NCI-H2227 treated with DMSO at 0.1 percent for 48 hours (cell line): ENCODE results near the gene ADGRB2.

Experiments used
- DNase-seq: peaks from one replicate; lab custom pipeline; 2025; lab: John Stamatoyannopoulos, UW

Gene ADGRB2

DNA sequence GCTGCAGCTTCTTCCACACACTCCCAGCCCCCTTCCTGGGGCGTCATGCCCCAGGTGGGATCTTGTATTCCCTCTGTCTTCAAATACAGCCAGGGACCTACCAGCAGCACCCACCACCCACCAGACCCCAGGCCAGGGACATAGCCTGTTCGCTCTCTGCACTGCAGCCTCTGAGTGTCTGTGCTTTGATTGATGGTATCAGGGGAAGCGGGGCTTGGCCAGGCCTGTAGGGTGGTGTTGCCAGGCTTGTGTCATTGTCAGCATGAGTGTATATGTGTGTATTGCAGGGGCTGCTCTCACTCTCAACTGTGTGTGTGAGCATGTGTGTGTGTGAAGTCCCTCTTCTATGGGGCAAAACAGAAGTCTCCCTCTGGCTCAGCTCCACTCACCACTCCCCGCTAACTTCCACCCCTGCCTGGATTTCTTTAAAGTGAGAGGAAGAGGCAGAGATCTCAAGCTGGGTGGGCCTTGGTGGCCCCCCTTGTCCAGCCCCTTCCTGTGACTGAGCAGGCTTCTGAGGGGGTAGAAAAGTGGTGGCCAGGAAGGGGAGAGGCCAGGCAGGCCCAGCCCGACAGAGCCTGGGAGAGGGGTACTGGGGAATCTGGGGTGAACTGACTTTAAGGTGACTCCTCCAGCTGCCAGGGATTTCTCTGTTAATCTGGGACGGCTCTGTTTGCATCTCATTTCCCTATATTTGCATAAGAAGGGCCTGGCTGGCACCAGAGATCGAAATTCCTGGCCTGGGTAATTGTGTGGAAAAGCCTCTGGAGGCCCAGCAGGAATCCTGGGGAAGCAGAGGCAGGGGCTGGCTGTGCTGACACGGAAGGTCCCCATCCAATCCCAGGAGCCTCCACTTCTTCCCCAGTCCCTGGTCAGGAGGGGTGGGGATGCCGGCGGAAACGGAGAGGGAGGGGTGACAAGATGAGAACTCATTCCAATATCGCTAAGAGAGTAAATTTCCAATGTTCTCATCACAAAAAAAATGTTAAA, 18.6 kb upstream of the ADGRB2 start:
- DNase-seq = no peak

DNA sequence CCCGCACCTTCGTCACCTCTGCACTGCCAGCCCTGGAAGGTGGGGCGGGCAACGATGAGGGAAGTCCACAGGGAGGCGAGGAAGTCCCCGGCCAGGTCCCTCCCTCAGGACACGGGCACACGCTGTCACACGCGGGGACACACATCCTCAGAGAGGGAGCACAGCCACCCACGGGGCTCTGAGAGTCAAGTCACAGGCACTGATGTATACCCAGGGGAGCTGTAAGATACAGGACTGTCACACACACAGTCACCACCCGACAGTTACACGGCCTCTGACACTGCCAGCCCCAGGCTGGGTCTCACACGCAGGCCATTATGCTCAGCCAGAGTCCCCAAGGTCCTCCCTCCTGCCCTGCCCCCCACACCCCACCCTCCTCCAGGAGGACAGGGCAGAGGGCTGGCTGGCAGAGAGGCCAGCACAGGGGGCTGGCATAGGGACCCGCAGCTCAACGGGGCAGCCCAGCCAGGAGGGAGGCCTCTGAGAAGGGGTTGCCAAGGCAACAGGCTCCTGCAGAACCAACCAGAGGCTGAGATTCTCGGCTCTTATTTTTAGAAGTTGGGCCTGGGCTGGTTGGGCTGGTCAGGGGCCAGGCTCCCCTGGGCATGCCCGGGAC, 17.7 kb upstream of the ADGRB2 start:
- DNase-seq = no peak

- DNase-seq = no peak
These were observed 17.1 kb upstream of the ADGRB2 start for GRCh38 chr1:31781138-31781755.

DNA sequence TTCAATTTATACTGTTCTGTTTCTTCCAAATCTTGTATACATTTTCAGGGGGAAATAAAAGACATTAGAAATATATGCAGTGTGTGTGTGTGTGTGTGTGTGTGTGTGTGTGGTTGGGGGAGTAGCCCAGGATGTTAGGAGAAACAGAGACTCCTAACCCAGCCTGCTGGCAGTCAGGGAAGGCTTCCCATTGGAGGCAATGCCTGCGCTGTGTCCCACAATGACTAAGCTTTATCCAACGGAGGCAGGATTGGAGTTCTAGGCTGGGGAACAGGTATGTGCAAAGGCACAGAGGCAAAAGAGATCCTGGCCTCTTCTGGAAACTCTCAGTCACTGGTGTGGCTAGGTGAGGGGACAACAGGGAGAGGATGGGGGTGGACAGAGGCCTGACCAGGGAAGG, 16.5 kb upstream of the ADGRB2 start:
- DNase-seq = no peak

GRCh38 chr1:31779687-31780086, 15.5 kb upstream of the ADGRB2 start:
- DNase-seq = no peak

GRCh38 chr1:31778763-31779488, 14.8 kb upstream of the ADGRB2 start:
- no peak for DNase-seq

GRCh38 chr1:31776516-31776915, 12.4 kb upstream of the ADGRB2 start:
- DNase-seq = no peak

DNA sequence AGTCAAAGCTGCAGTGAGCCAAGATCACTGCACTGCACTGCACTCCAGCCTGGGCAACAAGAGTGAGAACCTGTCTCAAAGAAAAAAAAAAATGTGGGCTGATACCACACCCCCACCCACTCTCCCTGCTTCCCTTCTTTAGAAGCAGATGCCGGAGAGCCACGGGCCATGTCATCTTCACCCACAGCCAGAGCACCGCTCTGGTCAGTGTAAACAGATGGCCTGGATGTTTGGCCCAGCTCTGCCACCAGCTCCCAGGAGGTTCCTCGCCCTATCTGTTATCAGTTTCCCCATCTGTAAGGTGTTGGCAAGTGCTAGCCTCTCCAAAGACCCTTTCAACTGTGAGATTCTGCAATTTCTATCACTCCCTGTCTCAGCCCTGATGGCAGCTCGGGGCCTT, 11.9 kb upstream of the ADGRB2 start:
- no peak for DNase-seq

- no peak for DNase-seq
These were observed 11.3 kb upstream of the ADGRB2 start for GRCh38 chr1:31775210-31775999.

GRCh38 chr1:31774495-31774894, 10.4 kb upstream of the ADGRB2 start:
- DNase-seq = no peak

DNA sequence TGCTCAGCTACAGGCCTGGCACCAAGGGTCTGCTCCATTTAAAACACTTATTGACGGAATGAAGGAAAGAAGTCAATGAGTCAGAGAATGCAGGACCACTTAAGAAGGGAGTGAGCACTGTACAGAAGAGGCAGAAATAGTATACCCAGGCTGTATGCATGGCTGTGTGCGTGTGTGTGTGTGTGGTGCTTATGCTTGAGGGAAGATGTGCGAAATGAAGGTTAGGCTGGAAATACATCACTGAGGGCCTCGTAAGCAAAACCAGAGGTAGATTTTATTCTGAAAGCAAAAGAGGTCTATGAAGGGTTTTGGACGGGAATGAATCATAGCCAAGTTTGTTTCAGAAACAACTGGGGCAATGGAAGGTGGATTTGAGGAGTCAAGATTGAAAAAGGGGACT, 9.7 kb upstream of the ADGRB2 start:
- DNase-seq = no peak

- no peak for DNase-seq
These were observed 8.6 kb upstream of the ADGRB2 start for GRCh38 chr1:31772669-31773248.

- no peak for DNase-seq
These were observed 7.9 kb upstream of the ADGRB2 start for GRCh38 chr1:31771891-31772668.

DNA sequence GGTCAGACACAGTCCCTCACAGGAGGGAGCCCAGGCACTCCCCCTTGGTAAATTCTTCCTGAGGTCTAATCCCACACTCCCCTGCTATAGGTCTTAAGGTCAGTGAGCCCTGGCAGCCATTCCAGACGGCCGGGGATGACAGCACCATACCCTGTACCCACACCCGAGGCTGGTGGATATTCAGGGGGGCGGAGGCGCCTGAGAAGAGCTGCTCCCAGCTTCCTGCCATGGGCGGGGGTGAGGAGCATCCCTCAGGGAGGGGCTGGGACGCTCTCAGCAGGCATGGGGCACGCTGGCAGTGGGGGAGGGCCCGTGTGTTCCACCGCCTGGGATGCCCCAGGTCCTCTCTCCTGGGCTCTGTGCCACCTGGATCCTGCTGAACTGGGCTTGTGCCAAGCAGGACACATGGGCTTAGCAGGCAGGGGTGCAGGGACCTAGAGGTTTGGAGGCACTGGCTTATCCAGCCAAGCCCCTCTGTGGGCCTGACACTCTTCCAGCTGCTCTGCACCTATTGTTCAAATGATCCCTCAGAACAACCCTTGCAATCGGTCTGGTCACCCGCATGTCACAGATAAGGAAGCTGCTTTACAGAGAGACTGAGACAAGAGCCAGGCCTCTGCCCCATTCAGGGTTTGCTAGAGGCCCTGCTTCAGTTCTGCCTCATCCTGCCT, 5.7 kb upstream of the ADGRB2 start:
- no peak for DNase-seq

DNA sequence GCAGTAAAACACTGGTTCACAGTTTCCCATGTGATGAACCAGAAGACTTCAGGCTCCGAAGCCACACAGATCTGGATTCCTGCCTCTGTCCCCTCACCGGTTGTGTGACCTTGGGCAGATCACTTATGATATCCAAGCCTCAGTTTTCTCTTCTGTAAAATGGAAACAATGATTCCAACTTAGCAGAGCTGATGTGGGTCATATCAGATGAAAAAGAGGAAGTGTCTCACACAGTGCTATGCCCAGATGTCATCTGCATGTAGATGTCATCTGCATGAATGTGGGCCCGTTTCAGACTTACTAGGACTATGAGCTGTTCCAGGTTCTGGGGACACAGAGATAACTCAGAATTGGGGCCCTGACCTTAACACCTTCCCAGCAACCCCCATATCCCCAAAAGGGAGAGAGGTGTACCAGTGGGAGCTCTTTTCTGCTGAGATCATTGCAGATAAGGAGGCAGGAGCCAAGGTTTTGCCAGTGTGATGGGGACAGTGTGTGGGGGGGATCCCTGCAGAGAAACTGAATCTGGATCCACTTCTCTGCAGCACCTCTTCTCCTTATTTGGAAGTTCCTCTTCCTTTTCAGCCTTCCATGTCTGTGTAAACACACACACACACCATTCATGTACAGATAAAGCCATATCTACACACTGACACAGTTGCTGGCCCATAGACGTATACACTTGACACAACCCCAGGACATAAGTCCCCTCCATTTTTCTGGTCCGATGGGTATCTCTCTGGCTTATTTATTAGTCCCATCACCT, 5.0 kb upstream of the ADGRB2 start:
- DNase-seq = no peak

DNA sequence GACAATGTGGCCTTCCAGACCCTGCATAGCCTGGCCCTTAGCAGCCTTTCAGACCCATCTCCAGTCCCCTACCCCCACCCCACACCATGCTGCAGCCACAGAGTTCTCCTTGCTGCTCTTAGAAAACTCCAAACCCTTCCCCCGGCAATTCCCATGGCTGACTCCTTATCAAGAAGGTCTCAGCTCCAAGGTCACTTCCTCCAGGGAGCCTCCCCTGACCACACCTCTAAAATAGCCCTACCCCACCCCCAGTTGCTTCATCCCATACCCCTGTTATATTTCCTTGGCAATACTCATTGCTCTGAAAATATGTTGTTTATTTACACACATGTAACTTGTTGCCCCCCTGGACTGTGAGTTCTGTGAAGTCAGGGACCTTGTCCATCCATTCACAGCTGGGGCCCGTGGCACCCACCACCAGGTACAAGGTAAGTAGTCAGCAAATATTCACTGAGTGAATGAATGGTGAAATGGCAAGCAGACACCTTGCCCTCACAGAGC, 4.3 kb upstream of the ADGRB2 start:
- DNase-seq = no peak

DNA sequence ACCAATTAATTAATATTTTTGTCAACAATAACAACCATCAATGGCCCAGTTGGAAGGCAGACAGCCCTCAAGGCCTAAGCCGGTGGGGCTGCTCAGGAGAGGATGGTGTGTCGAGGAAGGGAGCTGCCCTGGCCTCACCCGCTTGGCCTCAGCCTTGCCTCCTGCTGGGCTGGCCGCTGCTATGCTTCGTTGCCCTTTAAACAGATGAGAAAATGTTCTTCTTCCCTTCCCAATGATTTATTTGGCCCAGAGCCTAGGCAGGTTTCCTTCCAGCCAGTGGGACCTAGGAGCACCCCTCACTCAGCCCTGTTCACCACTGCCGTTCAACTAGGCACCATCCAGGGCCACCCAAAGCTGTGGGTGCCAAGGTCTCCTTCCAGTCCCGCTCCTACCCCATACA, 3.1 kb upstream of the ADGRB2 start:
- no peak for DNase-seq

- no peak for DNase-seq
These were observed 1.4 kb upstream of the ADGRB2 start for GRCh38 chr1:31765516-31765915.

- peak; percentile 61 for DNase-seq
These were observed 914 bp upstream of the ADGRB2 start for GRCh38 chr1:31765041-31765467.
